HepG2 (cell line): Measurements from ENCODE around the gene OR10H2.

ENCODE experiments used
- ARID3A ChIP-seq: IDR thresholded peaks from 2 replicates; pipeline ENCODE4 v1.6.1; 2012; ENCODE audit warnings: low read depth, low read length, improper control_type of control experiment
- ATF2 ChIP-seq: sonication (generic); formaldehyde crosslinking; IDR thresholded peaks from 2 replicates; pipeline ENCODE4 v1.4.0; 2020; ENCODE audit warnings: missing genetic modification reagents
- CTCF ChIP-seq: sonication (generic); formaldehyde crosslinking; IDR thresholded peaks from 2 replicates; pipeline ENCODE4 v1.5.0; 2020; ENCODE audit warnings: mild to moderate bottlenecking, missing genetic modification reagents, moderate library complexity
- ETV6 ChIP-seq: sonication (generic); formaldehyde crosslinking; conservative IDR thresholded peaks from 2 replicates; pipeline ENCODE4 v1.4.0; 2020; ENCODE audit warnings: missing genetic modification reagents
- FOXA1 ChIP-seq, 2 experiments: fragments of 450-650 bp in 1 of 2; sonication (generic) in 1 of 2; formaldehyde crosslinking in 1 of 2; IDR thresholded peaks; 2 replicates each; pipeline versions ENCODE4 v1.4.0 to v1.6.1; 2016 to 2020; ENCODE audit warnings: missing genetic modification reagents in 1 of 2
- GATAD2A ChIP-seq: IDR thresholded peaks from 2 replicates; pipeline ENCODE4 v1.6.1; 2016
- MYC ChIP-seq: sonication (generic); formaldehyde crosslinking; IDR thresholded peaks from 2 replicates; pipeline ENCODE4 v1.9.0; 2021; ENCODE audit warnings: missing genetic modification reagents, borderline replicate concordance
- POLR2A ChIP-seq, 2 experiments: IDR thresholded peaks; 2 replicates each; pipeline ENCODE4 v1.6.1; 2011; ENCODE audit warnings: low read depth in 2 of 2, low read length in 2 of 2, mild to moderate bottlenecking in 1 of 2, moderate library complexity in 1 of 2; ENCODE audit not compliant: insufficient read depth in 1 of 2
- RAD51 ChIP-seq: fragments of 450-650 bp; IDR thresholded peaks from 2 replicates; pipeline ENCODE4 v1.6.1; 2016; ENCODE audit warnings: borderline replicate concordance
- TCF7 ChIP-seq: sonication (generic); IDR thresholded peaks from 2 replicates; pipeline ENCODE4 v1.6.1; 2016; ENCODE audit warnings: antibody characterized with exemption, low read depth
- ZNF550 ChIP-seq: sonication (generic); formaldehyde crosslinking; IDR thresholded peaks from 2 replicates; pipeline ENCODE4 v1.4.0; 2020; ENCODE audit warnings: mild to moderate bottlenecking, missing genetic modification reagents, borderline replicate concordance
- ZNF792 ChIP-seq: IDR thresholded peaks from 2 replicates; pipeline ENCODE4 v1.6.1; 2016
- TF ChIP-seq, protein P1 (sequence below): sonication (generic); formaldehyde crosslinking; IDR thresholded peaks from 2 replicates; pipeline ENCODE4 v1.5.0; 2020; ENCODE audit warnings: missing genetic modification reagents
- TF ChIP-seq, protein P2 (sequence below): sonication (generic); formaldehyde crosslinking; IDR thresholded peaks from 2 replicates; pipeline ENCODE4 v1.4.0; 2020; ENCODE audit warnings: low read depth, missing genetic modification reagents

DNA sequence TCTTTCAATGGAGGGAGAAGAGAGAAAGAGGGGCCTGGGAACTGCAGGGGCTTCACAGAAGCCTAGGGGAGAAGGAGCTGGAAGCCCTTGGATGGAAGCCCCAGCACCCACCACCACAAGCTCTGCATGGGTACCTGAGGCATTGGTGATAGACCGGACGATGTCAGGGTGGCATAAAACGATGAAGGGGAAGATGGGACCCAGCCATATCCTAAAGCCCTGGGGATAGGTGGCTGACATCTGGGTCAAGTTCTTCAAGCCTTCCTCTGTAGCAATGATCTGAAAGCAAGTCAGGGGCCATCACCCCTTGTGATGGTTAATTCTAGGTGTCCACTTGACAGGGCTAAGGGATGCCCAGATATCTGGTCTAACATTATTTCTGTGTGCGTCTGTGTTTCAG lies 48.4 kb downstream of the OR10H2 start:
- TF ChIP-seq ATF2: no peak
- TF ChIP-seq MYC: no peak
- TF ChIP-seq, protein P1, sequence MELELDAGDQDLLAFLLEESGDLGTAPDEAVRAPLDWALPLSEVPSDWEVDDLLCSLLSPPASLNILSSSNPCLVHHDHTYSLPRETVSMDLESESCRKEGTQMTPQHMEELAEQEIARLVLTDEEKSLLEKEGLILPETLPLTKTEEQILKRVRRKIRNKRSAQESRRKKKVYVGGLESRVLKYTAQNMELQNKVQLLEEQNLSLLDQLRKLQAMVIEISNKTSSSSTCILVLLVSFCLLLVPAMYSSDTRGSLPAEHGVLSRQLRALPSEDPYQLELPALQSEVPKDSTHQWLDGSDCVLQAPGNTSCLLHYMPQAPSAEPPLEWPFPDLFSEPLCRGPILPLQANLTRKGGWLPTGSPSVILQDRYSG (CRISPR knock-in tag): no peak
- no peak for TF ChIP-seq ZNF550 (CRISPR knock-in tag)
- no peak for TF ChIP-seq ARID3A
- no peak for TF ChIP-seq POLR2A (IDR thresholded peaks at IDR 0.05; ENCODE audit: insufficient read depth in 1 of 2, low read depth in 2 of 2, low read length in 2 of 2)
- TF ChIP-seq, protein P2, sequence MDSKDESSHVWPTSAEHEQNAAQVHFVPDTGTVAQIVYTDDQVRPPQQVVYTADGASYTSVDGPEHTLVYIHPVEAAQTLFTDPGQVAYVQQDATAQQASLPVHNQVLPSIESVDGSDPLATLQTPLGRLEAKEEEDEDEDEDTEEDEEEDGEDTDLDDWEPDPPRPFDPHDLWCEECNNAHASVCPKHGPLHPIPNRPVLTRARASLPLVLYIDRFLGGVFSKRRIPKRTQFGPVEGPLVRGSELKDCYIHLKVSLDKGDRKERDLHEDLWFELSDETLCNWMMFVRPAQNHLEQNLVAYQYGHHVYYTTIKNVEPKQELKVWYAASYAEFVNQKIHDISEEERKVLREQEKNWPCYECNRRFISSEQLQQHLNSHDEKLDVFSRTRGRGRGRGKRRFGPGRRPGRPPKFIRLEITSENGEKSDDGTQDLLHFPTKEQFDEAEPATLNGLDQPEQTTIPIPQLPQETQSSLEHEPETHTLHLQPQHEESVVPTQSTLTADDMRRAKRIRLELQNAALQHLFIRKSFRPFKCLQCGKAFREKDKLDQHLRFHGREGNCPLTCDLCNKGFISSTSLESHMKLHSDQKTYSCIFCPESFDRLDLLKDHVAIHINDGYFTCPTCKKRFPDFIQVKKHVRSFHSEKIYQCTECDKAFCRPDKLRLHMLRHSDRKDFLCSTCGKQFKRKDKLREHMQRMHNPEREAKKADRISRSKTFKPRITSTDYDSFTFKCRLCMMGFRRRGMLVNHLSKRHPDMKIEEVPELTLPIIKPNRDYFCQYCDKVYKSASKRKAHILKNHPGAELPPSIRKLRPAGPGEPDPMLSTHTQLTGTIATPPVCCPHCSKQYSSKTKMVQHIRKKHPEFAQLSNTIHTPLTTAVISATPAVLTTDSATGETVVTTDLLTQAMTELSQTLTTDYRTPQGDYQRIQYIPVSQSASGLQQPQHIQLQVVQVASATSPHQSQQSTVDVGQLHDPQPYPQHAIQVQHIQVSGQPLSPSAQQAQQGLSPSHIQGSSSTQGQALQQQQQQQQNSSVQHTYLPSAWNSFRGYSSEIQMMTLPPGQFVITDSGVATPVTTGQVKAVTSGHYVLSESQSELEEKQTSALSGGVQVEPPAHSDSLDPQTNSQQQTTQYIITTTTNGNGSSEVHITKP (CRISPR knock-in tag): no peak
- TF ChIP-seq FOXA1 (IDR thresholded peaks at IDR 0.05): no peak
- no peak for TF ChIP-seq FOXA1 (CRISPR knock-in tag; IDR thresholded peaks at IDR 0.05)
- no peak for TF ChIP-seq ZNF792
- TF ChIP-seq RAD51: no peak
- TF ChIP-seq CTCF (CRISPR knock-in tag): no peak
- TF ChIP-seq GATAD2A (CRISPR knock-in tag): no peak
- TF ChIP-seq ETV6 (CRISPR knock-in tag): no peak
- TF ChIP-seq TCF7: no peak
